HFFc6 (cell line): Measurements from ENCODE around the gene OR2F2. TPM values are rescaled to one million over a fixed set of nuclear protein-coding genes. Genes with fewer than 3 reads are reported as not detected.

Experiments
- DNase-seq: peaks from one replicate; pipeline ENCODE4 v3.0.0-alpha.2; 2018
- H3K27ac Mint-ChIP-seq: 2 replicates; pipeline ENCODE4 v1.8.0; 2020; ENCODE audit warnings: mild to moderate bottlenecking, mixed read lengths
- H3K27me3 Mint-ChIP-seq: 2 replicates; pipeline ENCODE4 v1.8.0; 2021; ENCODE audit warnings: mild to moderate bottlenecking, moderate library complexity, mixed read lengths; ENCODE audit not compliant: insufficient read depth
- H3K36me3 Mint-ChIP-seq: 2 replicates; pipeline ENCODE4 v1.8.0; 2021; ENCODE audit warnings: low read depth, mixed read lengths
- H3K4me1 Mint-ChIP-seq: 2 replicates; pipeline ENCODE4 v1.8.0; 2020; ENCODE audit warnings: low read depth, mixed read lengths
- H3K4me3 Mint-ChIP-seq: 2 replicates; pipeline ENCODE4 v1.8.0; 2020; ENCODE audit warnings: mild to moderate bottlenecking, moderate library complexity, mixed read lengths
- H3K9me3 Mint-ChIP-seq: 2 replicates; pipeline ENCODE4 v1.8.0; 2020; ENCODE audit warnings: mild to moderate bottlenecking, mixed read lengths
- CTCF ChIP-seq: fragments of 200-600 bp; sonication (generic); IDR thresholded peaks from 2 replicates; pipeline ENCODE4 v1.5.0; 2021; ENCODE audit warnings: antibody characterized with exemption, mild to moderate bottlenecking
- total RNA-seq, 6 experiments: library from RNA; stranded (reverse); fragmentation: NEBNext Ultra II Directional; extraction: Animal tissue kit (Norgen Biotek cat#: 25700); gene quantifications; 2 replicates in 1 of 6; 3 replicates in 5 of 6; pipeline ENCODE4 v1.2.3, GENCODE V29; 2021

The OR2F2 gene
- total RNA-seq, 6 experiments from 2014 or later = not detected

- peaks cover 12% of the 10 kb centered on the region for H3K36me3 Mint-ChIP-seq
- H3K27me3 Mint-ChIP-seq = no peaks in the 10 kb centered on the region
- H3K4me1 Mint-ChIP-seq = peaks cover 33% of the 10 kb centered on the region
- H3K4me3 Mint-ChIP-seq = no peak overlapping the region
- TF ChIP-seq CTCF = no peak
- peak overlapping the region; percentile 19 for H3K27ac Mint-ChIP-seq
- H3K9me3 Mint-ChIP-seq = no peaks in the 10 kb centered on the region
- DNase-seq = no peak
These were observed 43.6 kb upstream of the OR2F2 start for GRCh38 chr7:143891457-143891856.

GRCh38 chr7:143892527-143893300 is 42.3 kb upstream of the OR2F2 start:
- DNase-seq = no peak
- Mint-ChIP-seq H3K4me1 (peaks cover 25% of the 10 kb centered on the region), H3K27me3 (no peaks in the 10 kb centered on the region), H3K4me3 (0 out of 2 replicates have a peak overlapping the region, but pooled peaks have one; percentile 26), H3K9me3 (no peaks in the 10 kb centered on the region), H3K36me3 (peaks cover 12% of the 10 kb centered on the region), H3K27ac (peak overlapping the region; percentile 29; the same call in 1 of the 2 replicates)
- peak; percentile 71 for TF ChIP-seq CTCF

GRCh38 chr7:143896667-143897066 is 38.4 kb upstream of the OR2F2 start:
- Mint-ChIP-seq H3K4me1 (peaks cover 37% of the 10 kb centered on the region), H3K9me3 (no peaks in the 10 kb centered on the region), H3K36me3 (no peaks in the 10 kb centered on the region), H3K27me3 (no peaks in the 10 kb centered on the region), H3K27ac (no peak overlapping the region), H3K4me3 (no peak overlapping the region)
- no peak for TF ChIP-seq CTCF
- DNase-seq = no peak

GRCh38 chr7:143898810-143899209 is 36.2 kb upstream of the OR2F2 start:
- Mint-ChIP-seq H3K36me3 (no peaks in the 10 kb centered on the region), H3K27me3 (no peaks in the 10 kb centered on the region), H3K4me3 (no peak overlapping the region; the same call in 1 of the 2 replicates), H3K27ac (no peak overlapping the region), H3K9me3 (no peaks in the 10 kb centered on the region), H3K4me1 (peaks cover 29% of the 10 kb centered on the region)
- DNase-seq = no peak
- no peak for TF ChIP-seq CTCF

- H3K9me3 Mint-ChIP-seq = no peaks in the 10 kb centered on the region
- DNase-seq = no peak
These were observed 34.7 kb upstream of the OR2F2 start for GRCh38 chr7:143900230-143900766.

More at GRCh38 chr7:143900230-143900766, 34.7 kb upstream of the OR2F2 start:
- no peaks in the 10 kb centered on the region for H3K36me3 Mint-ChIP-seq
- H3K27me3 Mint-ChIP-seq = no peaks in the 10 kb centered on the region
- TF ChIP-seq CTCF = no peak
- H3K4me1 Mint-ChIP-seq = peaks cover 32% of the 10 kb centered on the region
- H3K27ac Mint-ChIP-seq = peak overlapping the region; percentile 93
- H3K4me3 Mint-ChIP-seq = peak overlapping the region; percentile 97
